ENCODE data around the gene TUBB2B.

The TUBB2B gene

DNA sequence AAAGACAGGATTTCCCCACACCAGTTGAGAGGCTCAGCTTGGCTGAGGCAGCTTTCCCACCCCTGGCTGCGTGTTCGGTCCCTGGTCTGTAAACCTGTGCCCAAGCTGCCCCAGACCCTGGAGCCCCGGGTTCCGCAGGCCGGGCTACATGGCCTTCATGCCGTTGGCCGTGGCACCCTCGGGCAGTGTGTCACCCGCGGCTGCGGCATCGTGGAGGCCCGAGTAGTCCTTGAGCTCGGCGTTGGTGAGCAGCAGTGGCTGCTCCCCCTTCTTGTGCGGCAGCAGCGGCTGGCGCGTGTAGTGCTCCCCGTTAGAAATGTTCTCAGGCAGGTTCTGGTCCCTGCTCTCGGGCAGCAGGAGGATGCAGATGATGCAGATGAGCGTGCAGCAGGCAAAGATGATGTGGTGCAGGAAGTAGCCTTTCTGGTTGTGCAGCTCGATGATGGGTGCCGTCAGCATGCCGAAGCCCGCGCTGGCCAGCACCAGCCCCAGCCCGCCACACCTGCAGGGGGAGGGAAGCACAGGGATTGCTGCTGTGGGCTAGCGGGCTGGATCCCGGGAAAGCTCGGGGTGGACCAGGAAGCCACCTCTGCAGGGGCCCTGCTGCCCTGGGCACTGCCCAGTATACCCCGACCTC lies 45.6 kb upstream of the TUBB2B start:
- TF ChIP-seq TEAD4 (IDR thresholded peaks at IDR 0.05): no peak
- TF ChIP-seq YY1 (IDR thresholded peaks at IDR 0.05; ENCODE audit: low read depth): no peak
- no peak for TF ChIP-seq TAF1 (IDR thresholded peaks at IDR 0.05; ENCODE audit: low read depth)
- TF ChIP-seq NFIC (IDR thresholded peaks at IDR 0.05): no peak
- no peak for TF ChIP-seq CREB1 (IDR thresholded peaks at IDR 0.05; ENCODE audit: low read depth)
- no peak for TF ChIP-seq EGR1 (IDR thresholded peaks at IDR 0.05)
- TF ChIP-seq USF1 (IDR thresholded peaks at IDR 0.05): no peak
- TF ChIP-seq RAD21 (IDR thresholded peaks at IDR 0.05; ENCODE audit: low read depth): no peak
- TF ChIP-seq FOXM1 (IDR thresholded peaks at IDR 0.05; ENCODE audit: borderline replicate concordance, low read depth): no peak
- TF ChIP-seq MAX (IDR thresholded peaks at IDR 0.05): no peak
- no peak for TF ChIP-seq ZBTB7A (IDR thresholded peaks at IDR 0.05; ENCODE audit: low read depth)
- TF ChIP-seq CEBPB (IDR thresholded peaks at IDR 0.05): no peak
- TF ChIP-seq, protein P1, sequence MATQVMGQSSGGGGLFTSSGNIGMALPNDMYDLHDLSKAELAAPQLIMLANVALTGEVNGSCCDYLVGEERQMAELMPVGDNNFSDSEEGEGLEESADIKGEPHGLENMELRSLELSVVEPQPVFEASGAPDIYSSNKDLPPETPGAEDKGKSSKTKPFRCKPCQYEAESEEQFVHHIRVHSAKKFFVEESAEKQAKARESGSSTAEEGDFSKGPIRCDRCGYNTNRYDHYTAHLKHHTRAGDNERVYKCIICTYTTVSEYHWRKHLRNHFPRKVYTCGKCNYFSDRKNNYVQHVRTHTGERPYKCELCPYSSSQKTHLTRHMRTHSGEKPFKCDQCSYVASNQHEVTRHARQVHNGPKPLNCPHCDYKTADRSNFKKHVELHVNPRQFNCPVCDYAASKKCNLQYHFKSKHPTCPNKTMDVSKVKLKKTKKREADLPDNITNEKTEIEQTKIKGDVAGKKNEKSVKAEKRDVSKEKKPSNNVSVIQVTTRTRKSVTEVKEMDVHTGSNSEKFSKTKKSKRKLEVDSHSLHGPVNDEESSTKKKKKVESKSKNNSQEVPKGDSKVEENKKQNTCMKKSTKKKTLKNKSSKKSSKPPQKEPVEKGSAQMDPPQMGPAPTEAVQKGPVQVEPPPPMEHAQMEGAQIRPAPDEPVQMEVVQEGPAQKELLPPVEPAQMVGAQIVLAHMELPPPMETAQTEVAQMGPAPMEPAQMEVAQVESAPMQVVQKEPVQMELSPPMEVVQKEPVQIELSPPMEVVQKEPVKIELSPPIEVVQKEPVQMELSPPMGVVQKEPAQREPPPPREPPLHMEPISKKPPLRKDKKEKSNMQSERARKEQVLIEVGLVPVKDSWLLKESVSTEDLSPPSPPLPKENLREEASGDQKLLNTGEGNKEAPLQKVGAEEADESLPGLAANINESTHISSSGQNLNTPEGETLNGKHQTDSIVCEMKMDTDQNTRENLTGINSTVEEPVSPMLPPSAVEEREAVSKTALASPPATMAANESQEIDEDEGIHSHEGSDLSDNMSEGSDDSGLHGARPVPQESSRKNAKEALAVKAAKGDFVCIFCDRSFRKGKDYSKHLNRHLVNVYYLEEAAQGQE (IDR thresholded peaks at IDR 0.05; ENCODE audit: low read depth): no peak
- no peak for TF ChIP-seq EP300 (IDR thresholded peaks at IDR 0.05; ENCODE audit: borderline replicate concordance)
- no peak for TF ChIP-seq TCF12 (IDR thresholded peaks at IDR 0.05; ENCODE audit: low read depth)

DNA sequence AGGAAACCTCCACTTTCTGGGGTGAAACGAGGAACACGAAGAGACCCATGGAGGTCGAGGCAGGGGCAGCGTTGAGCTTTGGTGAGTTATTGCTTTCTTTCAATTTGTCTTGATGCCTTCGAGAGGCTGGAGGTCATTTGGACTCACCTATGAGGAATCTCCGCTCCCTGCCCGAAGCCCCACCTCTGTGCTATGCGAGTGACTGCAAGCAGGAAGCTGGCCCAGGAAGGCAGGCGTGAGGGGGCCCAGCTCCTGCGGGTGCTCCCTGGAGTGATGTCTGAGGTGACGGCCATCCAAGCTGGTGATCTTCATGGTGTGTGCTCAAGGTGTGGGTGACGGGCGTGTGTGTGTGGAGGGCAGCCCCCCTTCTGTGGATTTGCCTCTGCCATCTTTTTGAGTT lies 44.3 kb upstream of the TUBB2B start:
- TF ChIP-seq NFIC (IDR thresholded peaks at IDR 0.05) (no peak), ZBTB7A (IDR thresholded peaks at IDR 0.05; ENCODE audit: low read depth) (no peak), TCF12 (IDR thresholded peaks at IDR 0.05; ENCODE audit: low read depth) (no peak), TAF1 (IDR thresholded peaks at IDR 0.05; ENCODE audit: low read depth) (no peak), CEBPB (IDR thresholded peaks at IDR 0.05) (no peak), RAD21 (IDR thresholded peaks at IDR 0.05; ENCODE audit: low read depth) (no peak), YY1 (IDR thresholded peaks at IDR 0.05; ENCODE audit: low read depth) (no peak), EP300 (IDR thresholded peaks at IDR 0.05; ENCODE audit: borderline replicate concordance) (no peak), EGR1 (IDR thresholded peaks at IDR 0.05) (no peak), CREB1 (IDR thresholded peaks at IDR 0.05; ENCODE audit: low read depth) (no peak), TEAD4 (IDR thresholded peaks at IDR 0.05) (no peak), FOXM1 (IDR thresholded peaks at IDR 0.05; ENCODE audit: borderline replicate concordance, low read depth) (no peak), MAX (IDR thresholded peaks at IDR 0.05) (no peak), USF1 (IDR thresholded peaks at IDR 0.05) (no peak)
- TF ChIP-seq, protein P1 (IDR thresholded peaks at IDR 0.05; ENCODE audit: low read depth): no peak

DNA sequence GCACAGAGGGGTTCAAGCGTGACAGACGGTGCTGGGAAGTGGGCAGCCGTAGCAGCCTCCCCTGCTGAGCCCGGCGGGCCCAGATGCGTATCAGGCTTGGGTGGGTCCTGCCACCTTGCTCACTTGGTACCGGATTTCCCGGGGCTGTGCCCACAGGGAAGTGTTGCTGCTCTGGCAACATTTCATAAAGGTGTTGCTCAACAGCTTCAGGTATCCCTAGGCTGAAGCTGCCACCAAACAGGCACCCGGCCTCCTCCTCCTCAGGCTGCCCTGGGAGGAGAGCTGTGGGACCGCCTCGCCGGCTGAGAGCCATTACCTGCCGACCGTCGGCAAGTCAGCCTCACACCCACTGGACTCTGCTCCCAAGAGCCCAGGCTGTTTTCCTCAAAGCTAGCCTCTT lies 42.8 kb upstream of the TUBB2B start:
- TF ChIP-seq TCF12 (IDR thresholded peaks at IDR 0.05; ENCODE audit: low read depth): no peak
- no peak for TF ChIP-seq EGR1 (IDR thresholded peaks at IDR 0.05)
- TF ChIP-seq, protein P1 (IDR thresholded peaks at IDR 0.05; ENCODE audit: low read depth): no peak
- no peak for TF ChIP-seq USF1 (IDR thresholded peaks at IDR 0.05)
- no peak for TF ChIP-seq RAD21 (IDR thresholded peaks at IDR 0.05; ENCODE audit: low read depth)
- TF ChIP-seq NFIC (IDR thresholded peaks at IDR 0.05): no peak
- no peak for TF ChIP-seq EP300 (IDR thresholded peaks at IDR 0.05; ENCODE audit: borderline replicate concordance)
- TF ChIP-seq TAF1 (IDR thresholded peaks at IDR 0.05; ENCODE audit: low read depth): no peak
- TF ChIP-seq YY1 (IDR thresholded peaks at IDR 0.05; ENCODE audit: low read depth): no peak
- TF ChIP-seq CREB1 (IDR thresholded peaks at IDR 0.05; ENCODE audit: low read depth): no peak
- TF ChIP-seq CEBPB (IDR thresholded peaks at IDR 0.05): no peak
- no peak for TF ChIP-seq MAX (IDR thresholded peaks at IDR 0.05)
- TF ChIP-seq FOXM1 (IDR thresholded peaks at IDR 0.05; ENCODE audit: borderline replicate concordance, low read depth): no peak
- no peak for TF ChIP-seq TEAD4 (IDR thresholded peaks at IDR 0.05)
- TF ChIP-seq ZBTB7A (IDR thresholded peaks at IDR 0.05; ENCODE audit: low read depth): no peak

Measured in Ishikawa (cell line).